PC-9 (cell line): ENCODE data around the gene HLX.

Source experiments
- CTCF ChIP-seq: fragments of 200-600 bp; sonication (generic); conservative IDR thresholded peaks from 2 replicates; pipeline ENCODE4 v1.6.1; 2017; ENCODE audit warnings: mixed run types, antibody characterized with exemption, mild to moderate bottlenecking, moderate library complexity
- EZH2 ChIP-seq: fragments of 200-600 bp; sonication (generic); IDR thresholded peaks from 2 replicates; pipeline ENCODE4 v1.8.0; 2017; ENCODE audit warnings: antibody characterized with exemption, low read depth

DNA sequence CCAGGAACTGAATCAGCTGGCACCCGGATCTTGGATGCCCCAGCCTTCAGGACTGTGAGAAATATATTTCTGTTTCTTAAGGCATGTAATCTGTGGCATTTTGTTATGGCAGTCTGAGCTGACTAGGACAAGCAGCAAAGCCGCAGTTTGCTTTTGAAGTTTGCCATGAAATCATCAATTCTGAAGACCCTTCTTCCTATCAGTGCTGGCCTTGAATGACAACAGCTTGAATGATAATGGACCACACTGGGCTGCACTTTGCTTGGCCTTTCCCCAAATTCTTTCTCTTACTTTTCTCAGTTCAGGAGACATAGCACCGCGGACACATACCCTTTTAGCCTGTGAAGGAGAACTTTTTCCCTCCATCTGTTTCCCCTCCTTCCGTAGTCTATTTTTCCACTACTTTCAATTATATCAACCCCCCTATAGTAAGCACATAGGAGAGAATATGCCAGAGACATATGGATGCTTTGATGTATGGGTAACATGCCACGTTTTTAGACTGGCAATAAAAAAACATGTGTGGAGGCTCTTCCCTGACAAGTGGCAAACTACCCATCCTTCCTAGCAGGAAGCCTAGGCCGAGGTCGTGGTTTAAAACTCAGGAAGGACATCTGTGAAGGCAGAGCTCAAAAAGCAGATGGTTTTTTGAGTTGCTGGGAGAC lies 42.9 kb downstream of the HLX start:
- TF ChIP-seq CTCF: no peak
- TF ChIP-seq EZH2: no peak
